ENCODE results near the gene ATP6V1C2. TPM values are rescaled to one million over a fixed set of nuclear protein-coding genes. Genes with fewer than 3 reads are reported as not detected.
"Not testable (repeated sequence)": the region's sequence is repeated elsewhere in the genome, so short reads cannot be mapped to it uniquely, and the experiment has no call there.

Gene ATP6V1C2
- total and polyA plus RNA-seq, 9 of the 15 experiments (the other 6 are each of a cell fraction or from before 2014, with no cell fraction given): 0.01 to 0.31 (median 0.10) TPM; not detected in 4

GRCh38 chr2:10813163-10814138 is 92.0 kb downstream of the ATP6V1C2 start:
- H3K9me3 ChIP-seq (replicated peaks; ENCODE audit: control insufficient read depth, insufficient read depth, low read depth, low read length); TF ChIP-seq ZNF740 (CRISPR knock-in tag; IDR thresholded peaks at IDR 0.05): not testable (repeated sequence)
- TF ChIP-seq ZBTB7A (IDR thresholded peaks at IDR 0.05; ENCODE audit: borderline replicate concordance, control insufficient read depth, low read depth, low read length): peak; percentile 23; the same call in 1 of the 2 replicates
- TF ChIP-seq, protein P1, sequence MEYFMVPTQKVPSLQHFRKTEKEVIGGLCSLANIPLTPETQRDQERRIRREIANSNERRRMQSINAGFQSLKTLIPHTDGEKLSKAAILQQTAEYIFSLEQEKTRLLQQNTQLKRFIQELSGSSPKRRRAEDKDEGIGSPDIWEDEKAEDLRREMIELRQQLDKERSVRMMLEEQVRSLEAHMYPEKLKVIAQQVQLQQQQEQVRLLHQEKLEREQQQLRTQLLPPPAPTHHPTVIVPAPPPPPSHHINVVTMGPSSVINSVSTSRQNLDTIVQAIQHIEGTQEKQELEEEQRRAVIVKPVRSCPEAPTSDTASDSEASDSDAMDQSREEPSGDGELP (CRISPR knock-in tag; IDR thresholded peaks at IDR 0.05; ENCODE audit: borderline replicate concordance): 0 out of 2 replicates have a peak, but pooled peaks have one; percentile 3
- 0 out of 2 replicates have a peak, but pooled peaks have one; percentile 3 for TF ChIP-seq BHLHE40 (IDR thresholded peaks at IDR 0.05; ENCODE audit: low read length)
- 0 out of 4 replicates have a peak, but pooled peaks of 1 of the 2 experiments have one; percentile 24 for TF ChIP-seq ZNF740 (tag; IDR thresholded peaks at IDR 0.05)
- peak; percentile 63 for TF ChIP-seq MAX (CRISPR knock-in tag; IDR thresholded peaks at IDR 0.05)

More at GRCh38 chr2:10813163-10814138, 92.0 kb downstream of the ATP6V1C2 start:
- intact Hi-C loops (cut with micrococcal nuclease); CTCF ChIA-PET (ENCODE audit: low intra/inter-chr PET ratio); in situ Hi-C loops (cut with MboI); ATAC-seq; FAIRE-seq; DNase-seq (ENCODE audit: extremely low read depth in 1 of 4, low spot score in 3 of 4); H3K9me1 ChIP-seq (ENCODE audit: control insufficient read depth, insufficient read depth, low read length): not testable (repeated sequence)
- Histone ChIP-seq H4K20me1 (replicated peaks; ENCODE audit: control insufficient read depth, insufficient read depth, low read length) (peaks cover 27% of the 10 kb centered on the region; the same call in 1 of the 2 replicates), H3K4me3 (peak overlapping the region; percentile 99), H2AFZ (ENCODE audit: low read depth, low read length) (peak overlapping the region; percentile 79), H3K4me2 (ENCODE audit: insufficient read depth, low read length) (peak overlapping the region; percentile 68), H3K36me3 (ENCODE audit: control insufficient read depth, insufficient read depth, low read length) (peaks cover 27% of the 10 kb centered on the region; the same call in 2 of the 3 replicates), H3K27me3 (ENCODE audit: control insufficient read depth in 2 of 2, insufficient read depth in 2 of 2, low read length in 2 of 2) (peaks cover 11 to 13% of the 10 kb centered on the region in 2 experiments; a peak in 4 of 5 replicates), H3K9ac (ENCODE audit: insufficient read depth in 1 of 2, low read depth in 2 of 2, low read length in 2 of 2) (peak overlapping the region; percentile 52 to 89), H3K27ac (ENCODE audit: extremely low read depth, low read depth, low read length) (peak overlapping the region; percentile 18; the same call in 2 of the 3 replicates), H3K79me2 (ENCODE audit: control insufficient read depth, insufficient read depth, low read length) (peaks cover 42% of the 10 kb centered on the region), H3K4me1 (replicated peaks in 1 of 2; ENCODE audit: control insufficient read depth in 2 of 2, insufficient read depth in 2 of 2, low read length in 2 of 2) (peaks cover 9 to 25% of the 10 kb centered on the region in 2 experiments; a peak in 3 of 5 replicates)
- TSS peak; percentile 76 for BruUV-seq (replicated peaks)
- 49% methylated on average over 37 of the region's 37 CpGs for WGBS (ENCODE audit: insufficient coverage, low coverage, missing lambda C conversion rate)
- POLR2A ChIA-PET: interaction anchor here (0.6 to 2.0 kb wide), 2 partner anchors 9 to 727 kb away, joined by 3 to 8 read pairs; no protein-coding TSS in a partner anchor

Data from K562 (cell line).